ENCODE measurements around the gene BTBD1. TPM values are rescaled to one million over a fixed set of nuclear protein-coding genes. Genes with fewer than 3 reads are reported as not detected.
"Not testable (repeated sequence)": the region's sequence is repeated elsewhere in the genome, so short reads cannot be mapped to it uniquely, and the experiment has no call there.

The BTBD1 gene
- total RNA-seq, 1 donor from 2014 or later = 51.3 TPM

DNA sequence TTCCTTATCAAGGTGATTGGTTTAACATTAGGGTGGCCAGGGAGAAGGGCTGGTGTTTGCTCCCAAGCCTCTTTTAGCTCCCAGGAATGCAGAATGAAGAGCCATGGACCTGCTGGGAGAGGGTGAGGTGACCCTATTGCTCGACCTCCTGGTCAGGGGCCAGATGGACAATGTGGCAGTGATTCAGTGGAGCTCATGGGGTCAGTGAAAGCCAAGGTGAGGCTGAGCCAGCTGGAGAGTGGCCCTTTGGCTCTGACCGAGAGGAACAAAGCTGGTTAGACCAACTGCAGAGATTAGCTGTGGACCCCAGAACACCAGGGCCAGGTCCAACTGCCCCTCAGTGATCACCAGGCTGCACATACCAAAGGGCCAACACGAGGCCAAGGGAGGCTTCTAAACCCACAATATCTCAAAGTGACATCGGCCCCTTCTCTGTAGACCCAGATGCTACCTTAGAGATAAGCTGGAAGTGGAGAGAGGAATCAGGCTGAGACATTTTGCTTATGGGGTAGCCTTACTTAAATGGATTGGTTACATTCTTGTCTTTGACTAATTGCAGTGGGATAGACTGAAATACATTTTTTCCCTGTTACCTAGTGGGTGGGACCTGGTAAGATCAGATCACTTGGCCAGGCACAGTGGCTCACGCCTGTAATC, 15.8 kb upstream of the BTBD1 start:
- DNase-seq (ENCODE audit: extremely low spot score in 2 of 2) = no peak
- no peak overlapping the region for H3K4me3 ChIP-seq
- intact Hi-C loops (cut with DNase I) = no loop called here
- H3K36me3 ChIP-seq = no peaks in the 10 kb centered on the region
- H3K27ac ChIP-seq = no peak overlapping the region
- H3K4me1 ChIP-seq = no peaks in the 10 kb centered on the region
- no peaks in the 10 kb centered on the region for H3K27me3 ChIP-seq
- H3K9me3 ChIP-seq = no peaks in the 10 kb centered on the region
- TF ChIP-seq POLR2A (IDR thresholded peaks at IDR 0.05) = no peak
- no peak for TF ChIP-seq CTCF (IDR thresholded peaks at IDR 0.05)
- TF ChIP-seq POLR2AphosphoS5 (IDR thresholded peaks at IDR 0.05; ENCODE audit: insufficient read depth in 1 of 2, low read depth in 1 of 2) = no peak

- intact Hi-C loops (cut with DNase I) = no loop called here
- H3K27me3 ChIP-seq = no peaks in the 10 kb centered on the region
- no peak for DNase-seq (ENCODE audit: extremely low spot score in 2 of 2)
- no peaks in the 10 kb centered on the region for H3K4me1 ChIP-seq
- no peak overlapping the region for H3K27ac ChIP-seq
- no peak for TF ChIP-seq POLR2A (IDR thresholded peaks at IDR 0.05)
- TF ChIP-seq POLR2AphosphoS5 (IDR thresholded peaks at IDR 0.05; ENCODE audit: insufficient read depth in 1 of 2, low read depth in 1 of 2) = no peak
- TF ChIP-seq CTCF (IDR thresholded peaks at IDR 0.05) = no peak
- H3K36me3 ChIP-seq = no peaks in the 10 kb centered on the region
- no peaks in the 10 kb centered on the region for H3K9me3 ChIP-seq
- H3K4me3 ChIP-seq = no peak overlapping the region
Measured at GRCh38 chr15:83081256-83082014, 14.4 kb upstream of the BTBD1 start.

DNA sequence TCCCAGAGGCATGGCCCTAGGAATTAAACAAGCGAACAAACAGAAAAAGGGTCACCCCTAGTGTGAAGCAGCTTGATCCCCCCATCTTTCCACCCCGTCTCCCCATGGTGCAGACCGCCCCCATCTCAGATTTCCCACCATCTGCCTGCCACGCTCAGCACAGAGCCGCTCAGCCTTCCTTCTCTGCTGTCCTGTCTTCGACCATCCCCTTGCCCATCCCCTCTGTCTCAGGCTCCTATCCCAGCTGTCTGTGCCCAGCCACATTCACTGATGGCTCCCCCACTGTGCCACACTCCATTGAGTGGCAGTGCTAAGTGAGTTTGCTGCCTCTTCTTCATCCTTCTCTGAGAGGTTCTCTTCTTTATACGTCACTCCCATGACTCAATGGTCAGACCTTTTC, 11.7 kb upstream of the BTBD1 start:
- H3K27me3 ChIP-seq = no peaks in the 10 kb centered on the region

DNA sequence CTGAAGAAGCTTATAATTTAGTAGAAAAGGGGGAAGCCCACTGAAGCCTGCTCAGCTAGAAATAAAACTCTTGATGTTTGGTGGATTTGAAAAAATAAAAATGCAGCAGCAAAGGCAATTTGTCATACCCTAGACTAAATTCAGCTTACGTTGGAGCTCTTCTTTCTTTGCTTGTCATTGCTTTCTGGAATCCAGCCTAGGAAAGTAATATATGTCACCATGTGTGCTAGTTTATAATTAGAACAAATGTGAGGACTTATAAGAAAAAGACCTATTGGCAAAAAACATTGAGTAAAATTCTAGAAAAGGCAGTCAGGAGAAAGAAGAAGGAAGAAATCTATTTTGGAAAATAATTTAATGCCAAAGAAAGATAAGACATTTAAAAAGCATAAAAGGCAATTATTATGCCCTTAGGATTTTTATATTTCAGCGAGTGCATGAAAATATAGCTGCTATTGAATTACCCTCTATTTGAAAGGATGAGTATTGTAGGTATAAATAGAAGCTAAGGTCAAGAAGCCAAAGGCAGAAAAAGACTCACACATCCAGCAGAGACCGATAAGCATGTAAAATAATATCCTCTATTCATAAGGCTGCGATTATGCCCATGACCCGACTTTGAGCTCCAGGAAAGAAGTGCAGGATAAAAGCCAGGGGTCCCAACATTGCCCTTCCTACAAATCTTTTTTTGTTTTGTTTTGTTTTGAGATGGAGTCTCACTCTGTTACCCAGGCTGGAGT, 10.6 kb upstream of the BTBD1 start:
- Histone ChIP-seq H3K27ac (no peak overlapping the region), H3K36me3 (no peaks in the 10 kb centered on the region), H3K4me3 (no peak overlapping the region), H3K9me3 (peaks cover 9% of the 10 kb centered on the region), H3K27me3 (no peaks in the 10 kb centered on the region), H3K4me1 (no peaks in the 10 kb centered on the region)
- no peak for DNase-seq (ENCODE audit: extremely low spot score in 2 of 2)
- intact Hi-C loops (cut with DNase I) = no loop called here
- TF ChIP-seq POLR2A (IDR thresholded peaks at IDR 0.05) (no peak), POLR2AphosphoS5 (IDR thresholded peaks at IDR 0.05; ENCODE audit: insufficient read depth in 1 of 2, low read depth in 1 of 2) (no peak), CTCF (IDR thresholded peaks at IDR 0.05) (no peak)

More for the DNA sequence above, 11.7 kb upstream of the BTBD1 start:
- Histone ChIP-seq H3K36me3 (no peaks in the 10 kb centered on the region), H3K9me3 (no peaks in the 10 kb centered on the region), H3K27ac (no peak overlapping the region), H3K4me1 (no peaks in the 10 kb centered on the region), H3K4me3 (no peak overlapping the region)
- intact Hi-C loops (cut with DNase I) = no loop called here
- DNase-seq (ENCODE audit: extremely low spot score in 2 of 2) = no peak
- TF ChIP-seq CTCF (IDR thresholded peaks at IDR 0.05) = no peak

- H3K27me3 ChIP-seq; H3K36me3 ChIP-seq; H3K9me3 ChIP-seq; H3K27ac ChIP-seq; intact Hi-C loops (cut with DNase I); DNase-seq (ENCODE audit: extremely low spot score in 2 of 2); H3K4me3 ChIP-seq: not testable (repeated sequence)
- H3K4me1 ChIP-seq = peaks cover 26% of the 10 kb centered on the region
Measured at GRCh38 chr15:83069211-83069642, 2.2 kb upstream of the BTBD1 start.
